GM12878 (cell line): ENCODE data around the gene ACHE. TPM values are rescaled to one million over a fixed set of nuclear protein-coding genes. Genes with fewer than 3 reads are reported as not detected.
A peak's percentile ranks its signal among the peaks of the same experiment; 100 is the strongest.

Experiments
- ATAC-seq: fragments of 200-7000 bp; cut with Tn5 transposase; 3 replicates; pipeline ENCODE4 v1.9.1; 2020; ENCODE audit warnings: mild to moderate bottlenecking, moderate library complexity
- BruUV-seq: library from RNA; stranded (reverse); fragments of 400-500 nt; replicated peaks from 2 replicates; lab custom pipeline; 2021; lab: Mats Ljungman, UMichigan
- CTCF ChIA-PET: fragments of 300-600 bp; sonication (Branson Sonifier 250); formaldehyde crosslinking; extraction: SDS; loops from one replicate; lab custom pipeline; 2021; ENCODE audit warnings: inconsistent platforms; lab: Yijun Ruan, JAX
- POLR2A ChIA-PET: fragments of 350-600 bp; formaldehyde crosslinking; extraction: SDS; loops from one replicate; lab custom pipeline; 2021; ENCODE audit warnings: inconsistent platforms; lab: Charles Lee
- RAD21 ChIA-PET: fragments of 300-600 bp; sonication (Branson Sonifier 250); formaldehyde crosslinking; loops from one replicate; lab custom pipeline; 2023; ENCODE audit warnings: antibody characterized with exemption; ENCODE audit not compliant: unreplicated experiment; lab: Charles Lee
- SMC1A ChIA-PET: fragments of 300-600 bp; sonication (Branson Sonifier 250); formaldehyde crosslinking; loops from one replicate; lab custom pipeline; 2023; ENCODE audit not compliant: unreplicated experiment, uncharacterized antibody; lab: Charles Lee
- DNase-seq: peaks from one replicate; pipeline ENCODE4 v3.0.0-alpha.2; 2011; ENCODE audit warnings: low read depth, low spot score
- FAIRE-seq: peaks from 3 replicates; lab custom pipeline; 2011; peaks lifted over from hg19 to GRCh38; lab: Jason Lieb, UNC
- H2AFZ ChIP-seq: 2 replicates; pipeline ENCODE4 v1.6.0; 2011; ENCODE audit warnings: low read depth, low read length, control low read depth; ENCODE audit not compliant: control insufficient read depth
- H3K27ac ChIP-seq: 2 replicates; pipeline ENCODE4 v1.5.1; 2011; ENCODE audit warnings: control low read depth; ENCODE audit not compliant: control insufficient read depth, insufficient read depth
- H3K27me3 ChIP-seq, 2 experiments: replicated peaks in 1 of 2; 2 replicates each; pipeline versions ENCODE4 v1.6.0 to v1.6.1; 2011; ENCODE audit warnings: low read length in 1 of 2; ENCODE audit not compliant: control insufficient read depth in 2 of 2, insufficient read depth in 2 of 2
- H3K36me3 ChIP-seq, 2 experiments: 2 replicates each; pipeline ENCODE4 v1.5.1; 2011; ENCODE audit warnings: low read length in 1 of 2; ENCODE audit not compliant: control insufficient read depth in 2 of 2, insufficient read depth in 2 of 2
- H3K4me1 ChIP-seq: 2 replicates; pipeline ENCODE4 v1.6.1; 2011; ENCODE audit warnings: mild to moderate bottlenecking, low read length, moderate library complexity, mixed read lengths; ENCODE audit not compliant: control insufficient read depth, insufficient read depth
- H3K4me2 ChIP-seq: 2 replicates; pipeline ENCODE4 v1.6.0; 2011; ENCODE audit warnings: control low read depth; ENCODE audit not compliant: control insufficient read depth, insufficient read depth
- H3K4me3 ChIP-seq: fragments of 200-600 bp; sonication (generic); 2 replicates; pipeline ENCODE4 v1.5.1; 2016
- H3K79me2 ChIP-seq: 2 replicates; pipeline ENCODE4 v1.6.0; 2011; ENCODE audit warnings: low read length; ENCODE audit not compliant: control insufficient read depth, insufficient read depth
- H3K9ac ChIP-seq: 2 replicates; pipeline ENCODE4 v1.8.0; 2011; ENCODE audit warnings: low read length, control low read depth, mixed read lengths; ENCODE audit not compliant: control insufficient read depth, insufficient read depth
- H3K9me3 ChIP-seq: replicated peaks from 3 replicates; pipeline ENCODE4 v1.5.1; 2011; ENCODE audit warnings: mild to moderate bottlenecking, low read length; ENCODE audit not compliant: control insufficient read depth, insufficient read depth
- H4K20me1 ChIP-seq: 2 replicates; pipeline ENCODE4 v1.6.0; 2011; ENCODE audit not compliant: control insufficient read depth, insufficient read depth
- CBFB ChIP-seq: IDR thresholded peaks from 2 replicates; pipeline ENCODE4 v1.6.1; 2016; ENCODE audit warnings: antibody characterized with exemption, low read depth
- DPF2 ChIP-seq: fragments of 450-650 bp; IDR thresholded peaks from 2 replicates; pipeline ENCODE4 v1.6.1; 2017; ENCODE audit warnings: mild to moderate bottlenecking
- EED ChIP-seq: sonication (generic); IDR thresholded peaks from 2 replicates; pipeline ENCODE4 v1.6.1; 2016; ENCODE audit warnings: antibody characterized with exemption, low read depth
- EZH2 ChIP-seq: IDR thresholded peaks from 2 replicates; pipeline ENCODE4 v1.6.1; 2012; ENCODE audit warnings: low read depth, mild to moderate bottlenecking, control low read depth, inconsistent platforms, low read length, borderline replicate concordance; ENCODE audit not compliant: control insufficient read depth
- IKZF1 ChIP-seq: fragments of 450-650 bp; conservative IDR thresholded peaks from 2 replicates; pipeline ENCODE4 v1.6.1; 2017; ENCODE audit warnings: antibody characterized with exemption, mild to moderate bottlenecking
- PAX5 ChIP-seq: IDR thresholded peaks from 2 replicates; pipeline ENCODE4 v1.6.1; 2011; ENCODE audit warnings: low read depth, low read length, borderline replicate concordance
- PBX3 ChIP-seq: IDR thresholded peaks from 2 replicates; pipeline ENCODE4 v1.6.1; 2011; ENCODE audit warnings: mild to moderate bottlenecking, low read depth, low read length, moderate library complexity; ENCODE audit not compliant: insufficient replicate concordance
- POLR2A ChIP-seq: IDR thresholded peaks from 2 replicates; pipeline ENCODE4 v1.6.1; 2011; ENCODE audit warnings: low read depth, mild to moderate bottlenecking, low read length
- POLR2AphosphoS2 ChIP-seq: IDR thresholded peaks from 2 replicates; pipeline ENCODE4 v1.6.1; 2011; ENCODE audit warnings: low read depth, mild to moderate bottlenecking, low read length, improper control_type of control experiment, moderate library complexity
- POLR2AphosphoS5 ChIP-seq: IDR thresholded peaks from 2 replicates; pipeline ENCODE4 v1.6.1; 2011; ENCODE audit warnings: mild to moderate bottlenecking, low read length, inconsistent platforms
- WGBS: methylation state at CpG from one replicate; pipeline ENCODE4 v1.1.6; 2016; ENCODE audit warnings: low lambda C conversion rate; ENCODE audit not compliant: insufficient replicate concordance, insufficient coverage; ENCODE audit errors: missing lambda C conversion rate; 5-methylcytosine and 5-hydroxymethylcytosine counted together
- in situ Hi-C: fragments of 300-500 bp; cut with MboI; formaldehyde crosslinking; loops from 9 replicates; pipeline ENCODE4 v1.14.3; 2018; ENCODE audit warnings: mixed read lengths
- intact Hi-C: fragments of 100-400 bp; cut with micrococcal nuclease; formaldehyde crosslinking; loops from one replicate; pipeline ENCODE4 v1.14.2; 2022; ENCODE audit not compliant: unreplicated experiment
- polyA plus RNA-seq, 11 experiments: library from polyadenylated mRNA; depleted of rRNA in 4 of 11; unstranded in 6 of 11; stranded (reverse) in 5 of 11; fragments of >200 nt; fragmentation: Nextera tagmentation in 4 of 11; fragmentation: Illumina TruSeq in 1 of 11; extraction: Ambion mirVana in 4 of 11; extraction: Trizol in 1 of 11; gene quantifications; 1 replicate in 1 of 11; 2 replicates in 10 of 11; pipeline versions ENCODE4 v1.2.1 to v1.2.3, GENCODE V29; 2011 to 2016; ENCODE audit warnings: inconsistent platforms in 2 of 11, missing spikeins in 2 of 11, low read depth in 1 of 11
- total RNA-seq, 4 experiments: library from RNA; depleted of rRNA in 3 of 4; stranded (reverse); fragments of >200 nt in 3 of 4; fragmentation: Illumina TruSeq in 1 of 4; extraction: Trizol in 1 of 4; gene quantifications; 2 replicates each; pipeline versions ENCODE4 v1.2.1 to v1.2.3, GENCODE V29; 2013 to 2021
- TF ChIP-seq, protein P1 (sequence below): fragments of 450-650 bp; IDR thresholded peaks from 2 replicates; pipeline ENCODE4 v1.6.1; 2017; ENCODE audit warnings: borderline replicate concordance

ACHE gene
- total and polyA plus RNA-seq, 10 of the 15 experiments (the other 5 are each of a cell fraction or from before 2014, with no cell fraction given), result 0.07 to 5.1 (median 2.3) TPM; not detected in 1

DNA sequence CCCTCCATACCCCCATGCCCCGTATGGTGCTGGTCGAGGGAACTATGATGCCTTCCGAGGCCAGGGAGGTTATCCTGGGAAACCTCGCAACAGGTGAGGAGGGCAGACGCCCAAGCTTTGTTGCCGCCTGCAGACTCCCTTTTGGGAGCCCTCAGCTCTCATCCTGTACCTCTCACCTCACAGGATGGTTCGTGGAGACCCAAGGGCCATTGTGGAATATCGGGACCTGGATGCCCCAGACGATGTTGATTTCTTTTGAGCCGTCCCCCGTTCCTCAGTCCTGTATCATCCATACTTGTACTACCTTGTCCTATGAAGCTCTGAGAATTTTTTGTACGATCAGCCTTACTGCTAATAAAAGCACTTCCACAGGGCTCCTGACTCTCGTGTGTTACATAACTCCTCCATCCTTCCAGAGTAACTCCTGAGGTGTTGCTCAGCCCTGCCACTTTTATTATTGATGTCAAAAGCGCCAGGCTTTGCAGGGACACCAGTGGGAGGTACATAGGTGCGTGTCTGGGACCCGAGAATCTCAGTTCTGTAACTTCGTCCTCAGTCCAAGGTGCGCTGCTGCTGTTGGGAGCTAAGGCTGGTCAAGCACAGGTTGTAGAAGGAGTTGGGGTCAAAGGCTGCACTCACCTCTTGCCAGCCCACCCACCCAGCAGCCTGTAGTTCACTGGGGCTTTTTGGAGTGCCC, 7.2 kb downstream of the ACHE start:
- Histone ChIP-seq H3K9ac (peak overlapping the region; percentile 83), H3K79me2 (peaks cover 18% of the 10 kb centered on the region), H3K4me3 (peak overlapping the region; percentile 87), H3K4me2 (peak overlapping the region; percentile 94), H3K36me3 (peaks cover 25 to 44% of the 10 kb centered on the region in 2 experiments), H3K9me3 (no peaks in the 10 kb centered on the region), H4K20me1 (no peaks in the 10 kb centered on the region), H3K27me3 (no peaks in the 10 kb centered on the region), H3K27ac (peak overlapping the region; percentile 66), H2AFZ (no peak overlapping the region), H3K4me1 (peaks cover 30% of the 10 kb centered on the region)
- TF ChIP-seq PBX3, result no peak
- TF ChIP-seq POLR2AphosphoS5, result peak; percentile 66
- no peak for TF ChIP-seq DPF2
- peak; percentile 59 for TF ChIP-seq POLR2A
- 0 out of 2 replicates have a peak, but pooled peaks have one; percentile 54 for TF ChIP-seq PAX5
- 0 out of 2 replicates have a peak, but pooled peaks have one; percentile 5 for TF ChIP-seq CBFB
- TF ChIP-seq, protein P1, sequence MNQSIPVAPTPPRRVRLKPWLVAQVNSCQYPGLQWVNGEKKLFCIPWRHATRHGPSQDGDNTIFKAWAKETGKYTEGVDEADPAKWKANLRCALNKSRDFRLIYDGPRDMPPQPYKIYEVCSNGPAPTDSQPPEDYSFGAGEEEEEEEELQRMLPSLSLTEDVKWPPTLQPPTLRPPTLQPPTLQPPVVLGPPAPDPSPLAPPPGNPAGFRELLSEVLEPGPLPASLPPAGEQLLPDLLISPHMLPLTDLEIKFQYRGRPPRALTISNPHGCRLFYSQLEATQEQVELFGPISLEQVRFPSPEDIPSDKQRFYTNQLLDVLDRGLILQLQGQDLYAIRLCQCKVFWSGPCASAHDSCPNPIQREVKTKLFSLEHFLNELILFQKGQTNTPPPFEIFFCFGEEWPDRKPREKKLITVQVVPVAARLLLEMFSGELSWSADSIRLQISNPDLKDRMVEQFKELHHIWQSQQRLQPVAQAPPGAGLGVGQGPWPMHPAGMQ, result no peak
- no peak for TF ChIP-seq EZH2
- no peak for TF ChIP-seq EED
- TF ChIP-seq IKZF1, result no peak
- TF ChIP-seq POLR2AphosphoS2, result 0 out of 2 replicates have a peak, but pooled peaks have one; percentile 28
- ChIA-PET RAD21 (interaction anchor here (1.8 to 2.1 kb wide), 2 partner anchors 13 to 36 kb away, joined by 6 to 21 read pairs; partner anchors contain the start of genes SLC12A9 and SRRT), SMC1A (interaction anchor here (1.3 to 4.4 kb wide), 3 partner anchors 11 to 197 kb away, joined by 3 to 33 read pairs (median 17); partner anchors contain the start of genes SLC12A9 and TRIM56), POLR2A (interaction anchor here (1.4 to 6.7 kb wide), 2 partner anchors 12 to 329 kb away, joined by 4 to 131 read pairs; partner anchors contain the start of genes SRRT and ZNHIT1), CTCF (interaction anchor here (0.6 to 1.2 kb wide), 5 partner anchors 11 to 93 kb away, joined by 3 to 7 read pairs (median 3); partner anchors contain the start of gene SLC12A9)
- WGBS, result 44% methylated on average over 18 of the region's 18 CpGs
- intact Hi-C loops, result no loop called here
- ATAC-seq (peak; percentile 1; the same call in 2 of the 3 replicates), FAIRE-seq (peak; percentile 86), DNase-seq (no peak)
- BruUV-seq, result TSS peak; percentile 85
- in situ Hi-C loops, result no loop called here
